ENCODE data around the gene PHF10. TPM values are rescaled to one million over a fixed set of nuclear protein-coding genes. Genes with fewer than 3 reads are reported as not detected.
A peak's percentile ranks its signal among the peaks of the same experiment; 100 is the strongest.

The PHF10 gene
- total RNA-seq, 1 experiment from 2014 or later, result 26.6 TPM

DNA sequence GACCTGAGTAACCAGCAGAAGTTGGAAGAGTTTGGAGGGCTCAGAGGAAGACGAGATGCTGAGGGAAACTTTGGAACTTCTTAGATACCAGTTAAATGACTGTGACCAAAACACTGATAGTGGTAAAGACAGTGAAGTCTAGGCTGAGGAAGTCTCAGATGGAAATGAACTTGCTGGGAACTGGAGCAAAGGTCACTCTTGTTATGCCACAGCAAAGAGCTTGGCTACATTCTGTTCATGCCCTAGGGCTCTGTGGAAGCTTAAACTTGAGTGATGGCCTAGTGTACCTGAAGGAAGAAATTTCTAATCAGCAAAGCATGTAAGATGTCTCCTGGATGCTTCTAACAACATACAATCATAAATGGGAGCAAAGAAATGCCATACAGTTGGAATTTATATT lies 47.2 kb downstream of the PHF10 start:
- DNase-seq (ENCODE audit: low read depth), result peak; percentile 50

- DNase-seq (ENCODE audit: low read depth), result no peak
These were observed 49.3 kb downstream of the PHF10 start for GRCh38 chr6:169675011-169675410.

DNA sequence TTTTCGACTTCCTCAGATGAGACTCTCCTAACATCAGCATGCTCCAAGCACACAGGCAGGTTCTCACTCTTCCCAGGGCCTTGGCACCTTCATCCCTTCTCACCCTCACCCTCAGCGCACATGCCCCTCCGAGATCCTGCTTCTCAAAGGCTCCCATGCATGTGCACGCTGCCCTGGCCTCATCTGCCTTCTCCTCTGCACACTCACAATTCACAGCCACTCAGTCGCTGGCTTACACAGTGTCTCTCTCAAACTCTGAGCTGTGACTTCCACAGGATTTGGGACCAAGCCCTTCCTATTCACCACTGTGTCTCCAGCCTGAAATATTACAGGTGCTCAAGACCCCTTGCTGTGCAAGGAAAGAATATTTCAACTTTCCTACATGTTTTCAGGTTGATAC lies 52.7 kb downstream of the PHF10 start:
- DNase-seq (ENCODE audit: low read depth), result no peak

DNA sequence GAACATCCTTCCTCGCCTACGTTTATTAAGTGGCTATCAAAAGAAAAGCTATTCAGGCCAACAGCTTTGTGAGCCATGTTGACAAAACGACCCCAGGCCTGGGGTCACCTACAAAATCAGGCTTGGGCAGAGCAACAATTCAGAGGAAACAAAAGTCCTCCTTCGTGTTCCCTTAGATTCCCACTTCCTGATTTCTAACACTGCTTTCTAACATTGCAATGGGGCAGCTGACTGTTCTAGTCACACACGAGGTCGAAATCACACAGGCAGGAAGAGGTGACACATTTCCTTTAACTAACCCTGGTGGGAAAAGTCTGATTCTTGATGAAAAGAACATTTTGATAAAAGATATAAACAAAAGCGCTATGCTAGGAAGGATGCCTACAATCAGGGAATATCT lies 54.4 kb downstream of the PHF10 start:
- peak; percentile 6 for DNase-seq (ENCODE audit: low read depth)

GRCh38 chr6:169669147-169669546 lies 55.2 kb downstream of the PHF10 start:
- no peak for DNase-seq (ENCODE audit: low read depth)

DNA sequence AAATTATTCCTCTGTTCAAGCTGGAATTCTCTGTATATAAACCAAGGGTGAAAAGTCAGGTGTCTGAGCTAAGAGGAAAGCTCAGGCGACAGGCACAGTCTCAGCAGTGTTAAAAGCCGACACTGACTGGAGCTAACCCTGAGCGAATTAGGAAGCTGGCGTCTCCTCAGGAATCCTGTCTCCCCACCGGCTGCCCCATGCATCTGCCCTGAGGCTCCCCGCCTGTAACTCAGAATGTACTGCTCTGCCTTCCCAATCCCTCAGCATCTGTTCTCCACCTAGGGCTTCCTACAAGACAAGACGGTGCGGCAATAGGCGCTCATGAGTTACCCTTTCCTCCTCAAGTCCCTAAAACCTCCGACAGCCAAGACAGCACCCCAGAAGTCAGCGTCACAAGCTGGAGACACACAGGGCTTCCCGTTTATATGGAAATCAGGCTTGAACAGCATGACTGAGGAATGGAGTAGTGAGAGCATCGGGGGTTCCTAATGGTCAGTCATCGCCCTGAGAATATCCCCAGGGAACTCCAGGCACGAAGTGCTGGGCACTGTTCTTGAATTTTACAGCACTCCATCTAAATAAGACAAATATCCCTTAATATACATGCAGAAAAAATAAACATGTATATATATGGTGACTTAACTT lies 56.0 kb downstream of the PHF10 start:
- DNase-seq (ENCODE audit: low read depth), result no peak

- no peak for DNase-seq (ENCODE audit: low read depth)
These were observed 56.6 kb downstream of the PHF10 start for GRCh38 chr6:169667716-169668115.

GRCh38 chr6:169666441-169666840 lies 57.9 kb downstream of the PHF10 start:
- DNase-seq (ENCODE audit: low read depth), result no peak

DNA sequence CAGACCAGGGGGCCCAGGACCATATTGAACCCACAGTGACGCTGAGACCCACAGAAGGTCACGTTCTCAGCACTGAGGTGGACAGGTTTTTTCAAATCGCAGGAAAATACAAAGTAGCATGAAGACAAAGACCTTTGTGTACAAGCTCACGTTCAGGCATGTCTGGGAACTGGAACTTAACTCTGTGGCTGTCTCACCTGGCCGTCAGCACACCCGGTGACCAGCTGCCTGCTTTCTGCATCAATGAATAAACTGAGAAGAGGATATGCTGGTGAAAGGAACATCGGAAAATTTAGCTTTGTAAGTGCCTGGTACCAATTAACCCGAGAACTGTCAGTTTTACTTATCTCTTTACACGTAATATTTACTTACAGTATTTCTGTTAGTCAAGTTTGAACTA lies 59.0 kb downstream of the PHF10 start:
- no peak for DNase-seq (ENCODE audit: low read depth)

DNA sequence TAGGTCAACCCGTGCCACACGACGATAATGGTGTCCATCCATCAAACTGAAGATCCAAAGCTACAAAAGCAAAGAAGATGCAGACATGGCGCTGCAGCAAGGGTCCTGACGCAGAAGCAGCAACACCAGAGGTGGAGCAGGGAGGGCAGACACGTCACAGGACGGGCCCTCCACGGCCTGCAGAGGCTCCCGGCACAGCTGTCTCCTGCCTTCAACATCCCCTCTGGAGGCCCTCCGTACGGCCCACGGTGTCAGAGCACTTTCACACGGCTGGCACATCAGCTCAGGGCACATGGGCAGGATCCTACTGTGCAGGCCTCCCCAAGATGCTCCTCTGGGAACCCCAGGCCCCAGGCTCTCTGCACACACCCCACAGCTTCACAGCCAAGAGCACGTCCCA lies 60.1 kb downstream of the PHF10 start:
- DNase-seq (ENCODE audit: low read depth), result no peak

DNA sequence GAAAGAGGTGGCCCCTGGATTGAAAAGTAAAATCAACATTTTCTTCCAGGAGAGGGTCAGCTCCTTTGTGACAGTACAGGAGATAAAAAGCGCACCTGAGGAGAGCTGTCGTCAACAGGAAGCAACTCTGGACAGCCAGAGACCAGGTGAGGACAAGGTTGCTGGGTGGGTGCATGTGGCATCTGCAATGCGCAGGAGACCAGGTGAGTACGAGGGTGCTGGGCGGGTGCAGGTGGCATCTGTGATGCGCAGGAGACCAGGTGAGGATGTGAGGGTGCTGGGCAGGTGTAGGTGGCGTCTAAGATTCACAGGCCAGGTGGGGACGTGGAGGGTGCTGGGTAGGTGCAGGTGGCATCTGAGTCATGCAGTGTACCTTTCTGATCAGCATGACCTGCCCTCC lies 60.8 kb downstream of the PHF10 start:
- no peak for DNase-seq (ENCODE audit: low read depth)

DNA sequence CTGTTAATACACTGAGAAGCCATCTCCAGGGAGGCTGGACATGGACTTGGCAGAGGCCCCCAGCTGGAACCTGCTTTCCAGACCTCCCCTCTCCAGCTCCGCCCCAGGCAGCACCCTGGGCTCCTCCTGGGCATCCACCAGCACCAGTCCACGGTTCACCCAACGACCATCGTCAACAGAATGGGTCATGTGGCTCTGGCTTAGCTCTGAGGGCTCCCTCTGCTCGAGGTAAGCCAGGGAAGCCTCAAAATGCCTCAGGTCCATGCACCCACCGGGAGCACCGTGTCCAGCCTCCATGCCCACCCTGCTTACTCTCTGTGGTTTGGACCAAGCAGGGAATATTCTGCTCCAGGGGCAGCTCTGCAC lies 62.9 kb downstream of the PHF10 start:
- DNase-seq (ENCODE audit: low read depth), result no peak

DNA sequence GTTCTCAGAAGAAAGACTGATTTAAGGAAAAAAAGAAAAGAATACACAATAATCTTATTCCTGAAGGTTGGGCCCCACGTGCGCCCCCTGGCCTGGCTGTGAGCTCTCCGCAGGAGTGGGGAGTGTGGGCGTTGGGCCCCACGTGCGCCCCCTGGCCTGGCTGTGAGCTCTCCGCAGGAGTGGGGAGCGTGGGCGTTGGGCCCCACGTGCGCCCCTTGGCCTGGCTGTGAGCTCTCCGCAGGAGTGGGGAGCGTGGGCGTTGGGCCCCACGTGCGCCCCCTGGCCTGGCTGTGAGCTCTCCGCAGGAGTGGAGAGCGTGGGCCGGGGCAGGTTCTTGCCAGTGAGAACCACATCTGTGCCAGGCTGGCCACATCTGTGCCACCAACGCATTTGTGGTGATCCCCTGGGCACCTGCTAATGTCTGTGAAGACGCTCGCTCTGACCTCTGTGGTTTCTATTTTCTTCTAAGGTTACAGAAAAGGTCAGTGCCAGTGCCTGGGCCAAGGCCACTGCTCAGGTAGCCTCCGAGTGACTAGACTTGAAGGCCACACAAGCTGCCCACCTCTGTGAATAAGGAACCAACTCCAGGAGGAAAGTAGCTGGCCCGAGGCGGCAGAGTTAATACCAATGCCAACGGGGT lies 63.4 kb downstream of the PHF10 start:
- DNase-seq (ENCODE audit: low read depth), result no peak

- DNase-seq (ENCODE audit: low read depth), result no peak
These were observed 64.3 kb downstream of the PHF10 start for GRCh38 chr6:169659820-169660610.

- DNase-seq (ENCODE audit: low read depth), result no peak
These were observed 67.1 kb downstream of the PHF10 start for GRCh38 chr6:169657284-169657610.

DNA sequence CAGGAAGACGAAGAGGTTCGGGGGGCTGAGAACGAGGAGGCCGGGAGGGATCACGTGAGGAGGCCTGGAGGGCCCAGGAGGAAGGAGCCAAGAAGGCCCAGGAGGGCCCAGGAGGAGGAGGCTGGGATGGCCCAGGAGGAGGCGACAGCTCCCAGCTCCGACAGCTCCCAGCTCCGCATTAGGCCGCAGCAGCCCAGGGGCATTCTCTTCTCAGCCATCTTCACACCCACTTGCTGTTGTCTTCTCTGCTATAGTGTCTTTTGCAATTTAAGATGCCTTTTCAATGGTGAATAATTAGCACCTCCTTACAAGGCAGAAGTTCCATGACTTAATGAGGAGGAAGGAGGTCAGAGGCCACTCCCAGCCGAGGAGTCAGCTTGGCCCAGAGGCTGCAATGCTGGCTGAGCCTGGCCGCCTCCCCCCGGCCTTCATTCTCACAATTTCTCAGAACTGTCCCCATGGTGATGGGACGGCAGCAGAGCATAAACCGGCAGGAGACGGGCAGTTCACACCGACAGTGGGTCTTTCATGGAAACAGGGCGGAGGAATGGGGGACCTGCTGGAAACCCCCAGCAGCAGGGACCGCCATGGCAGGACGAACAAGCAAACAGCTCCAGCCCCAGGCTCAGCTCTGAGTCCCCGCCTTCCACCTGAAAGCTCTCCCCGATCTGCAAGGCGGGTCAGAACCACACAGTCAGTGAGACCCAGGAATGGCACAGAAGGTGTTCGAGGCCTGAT lies 67.6 kb downstream of the PHF10 start:
- no peak for DNase-seq (ENCODE audit: low read depth)

- peak; percentile 82 for DNase-seq (ENCODE audit: low read depth)
These were observed 69.5 kb downstream of the PHF10 start for GRCh38 chr6:169654598-169655391.

Measured in RPMI7951 (cell line).